Measurements from ENCODE around the gene PPIF.
"Not testable (repeated sequence)": the region's sequence is repeated elsewhere in the genome, so short reads cannot be mapped to it uniquely, and the experiment has no call there.

The PPIF gene

DNA sequence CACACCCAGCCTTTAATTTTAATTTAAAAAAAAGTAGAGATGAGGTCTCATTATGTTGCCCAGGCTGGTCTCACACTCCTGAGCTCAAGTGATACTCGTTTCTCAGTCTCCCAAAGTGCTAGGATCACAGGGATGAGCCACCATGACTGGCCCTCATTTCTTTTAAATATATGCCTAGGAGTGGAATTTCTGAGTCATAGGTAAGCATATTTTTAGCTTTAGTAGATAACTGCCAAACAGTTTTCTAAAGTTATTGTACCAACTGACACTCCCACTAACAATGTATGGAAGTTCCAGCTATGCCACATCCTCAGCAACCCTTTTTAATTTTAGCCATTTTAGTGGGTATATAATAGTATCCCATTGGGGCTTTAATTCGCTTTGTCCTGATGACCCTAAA, 13.8 kb upstream of the PPIF start:
- no peak overlapping the region for H3K4me3 ChIP-seq (ENCODE audit: low read length)

DNA sequence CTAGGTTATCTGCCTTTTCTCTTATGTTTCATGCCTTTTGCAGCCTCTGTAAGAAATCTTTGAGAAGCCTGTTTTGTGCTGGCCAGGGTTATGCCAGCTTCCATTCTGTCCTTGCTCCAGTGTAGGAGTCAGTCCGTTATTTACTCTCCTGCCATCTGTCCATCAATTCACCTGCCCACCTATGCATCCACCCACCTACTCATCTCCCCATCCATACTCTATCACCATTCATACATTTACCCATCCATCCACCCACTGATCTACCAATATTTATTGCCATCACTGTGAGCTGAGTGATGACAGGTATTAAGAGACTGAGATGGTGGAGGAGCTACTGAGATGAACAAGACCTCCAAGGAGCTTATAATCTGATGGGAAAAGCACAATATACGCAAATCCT, 12.7 kb upstream of the PPIF start:
- H3K4me3 ChIP-seq (ENCODE audit: low read length), result no peak overlapping the region
- no peak for TF ChIP-seq ZNF274 (IDR thresholded peaks at IDR 0.05; ENCODE audit: low read depth, low read length)

More for the DNA sequence above, 13.8 kb upstream of the PPIF start:
- TF ChIP-seq ZNF274 (IDR thresholded peaks at IDR 0.05; ENCODE audit: low read depth, low read length), result no peak

DNA sequence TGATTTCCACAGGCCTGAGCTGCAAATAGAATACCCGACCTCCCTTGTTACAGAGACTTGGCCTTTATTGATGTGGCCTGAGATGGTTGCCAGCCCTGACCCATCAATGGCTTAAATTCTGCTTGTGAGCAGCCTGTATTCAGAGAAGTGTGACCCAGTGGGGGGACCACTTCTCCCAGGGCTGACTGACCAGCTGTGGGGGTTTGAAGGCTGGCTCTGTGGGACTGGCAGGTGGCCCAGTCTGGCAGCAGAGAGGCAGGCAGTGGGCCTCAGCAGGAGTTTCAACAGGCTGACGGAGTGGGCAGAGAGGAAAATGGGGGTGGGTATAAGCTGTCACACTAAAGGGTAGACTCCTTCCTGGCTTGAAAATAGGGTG, 12.2 kb upstream of the PPIF start:
- no peak overlapping the region for H3K4me3 ChIP-seq (ENCODE audit: low read length)
- TF ChIP-seq ZNF274 (IDR thresholded peaks at IDR 0.05; ENCODE audit: low read depth, low read length), result no peak

DNA sequence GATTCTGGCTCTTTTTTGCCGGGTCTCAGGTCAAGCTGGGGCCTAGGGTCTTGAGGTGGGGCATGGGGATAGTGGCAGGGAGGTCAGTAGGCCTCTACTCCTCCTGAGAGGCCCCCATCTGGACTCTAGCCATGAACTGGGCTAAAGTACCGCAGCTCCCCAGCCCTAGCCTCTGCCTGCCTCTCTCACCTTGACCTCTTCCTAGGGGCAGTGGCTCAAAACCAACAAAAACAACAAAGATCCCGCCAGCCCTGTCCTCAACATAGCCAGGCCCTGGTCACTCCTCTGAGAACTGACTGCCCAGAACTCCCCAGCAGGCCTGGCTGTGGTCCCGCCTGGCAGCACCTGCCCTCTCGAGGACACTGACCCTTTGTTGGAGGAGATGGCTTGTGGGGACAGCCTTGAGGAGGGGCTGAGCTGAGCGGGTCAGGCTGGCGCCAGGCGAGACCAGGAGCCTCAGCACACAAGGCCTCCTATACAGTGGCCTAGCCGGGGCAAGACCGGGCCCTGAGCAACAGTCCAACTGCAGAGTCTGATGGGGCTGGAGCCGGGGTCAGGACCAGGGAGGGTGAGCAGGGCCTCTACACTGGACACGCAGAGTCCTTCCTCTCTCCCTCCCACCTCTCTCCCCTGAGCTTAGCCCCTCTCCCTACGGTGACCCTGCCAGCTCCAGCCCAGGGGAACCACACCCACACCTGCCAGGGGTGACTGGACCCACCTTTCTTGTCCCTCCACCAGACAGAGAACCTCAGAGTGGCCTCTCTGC, 11.6 kb upstream of the PPIF start:
- no peak overlapping the region for H3K4me3 ChIP-seq (ENCODE audit: low read length)
- TF ChIP-seq ZNF274 (IDR thresholded peaks at IDR 0.05; ENCODE audit: low read depth, low read length), result no peak

DNA sequence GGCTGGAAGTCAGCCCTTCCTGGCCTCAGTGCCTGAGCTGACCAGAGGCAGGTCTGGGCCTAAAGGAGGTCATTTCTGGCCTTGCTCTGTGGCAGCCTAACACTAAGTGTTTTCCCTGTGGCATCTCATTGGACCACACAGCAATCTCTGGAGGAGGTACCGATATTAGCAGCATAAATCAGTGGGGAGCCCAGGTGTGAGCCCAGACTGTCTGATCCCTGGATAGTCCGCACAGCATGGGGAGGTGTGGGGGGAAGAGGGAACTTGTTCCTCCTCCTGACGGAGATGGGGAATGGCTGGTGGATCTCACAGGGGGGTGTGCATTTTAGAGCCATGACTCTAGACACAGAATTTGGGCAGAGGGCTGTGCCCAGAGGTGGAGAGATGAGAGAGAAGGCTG, 11.0 kb upstream of the PPIF start:
- H3K4me3 ChIP-seq (ENCODE audit: low read length), result no peak overlapping the region
- no peak for TF ChIP-seq ZNF274 (IDR thresholded peaks at IDR 0.05; ENCODE audit: low read depth, low read length)

DNA sequence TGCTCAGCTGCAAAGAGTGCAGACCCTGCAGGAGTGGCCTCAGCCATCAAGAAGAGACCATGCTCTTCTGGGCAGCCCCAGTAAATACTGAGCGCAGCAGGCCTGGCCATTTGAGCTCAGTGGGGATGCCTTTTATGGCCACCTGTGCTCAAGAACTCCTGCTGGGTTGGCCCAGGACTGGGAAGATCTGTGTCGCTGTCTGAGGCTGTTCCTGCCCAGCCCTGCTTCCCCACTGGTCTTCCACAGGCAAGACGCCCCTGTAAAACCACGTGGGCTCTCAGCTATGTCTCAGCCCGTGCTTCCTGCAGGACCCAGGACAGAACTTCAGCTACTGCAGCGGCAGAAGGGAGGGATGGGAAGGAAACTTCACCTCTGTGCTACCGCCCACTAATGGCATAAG, 10.5 kb upstream of the PPIF start:
- no peak overlapping the region for H3K4me3 ChIP-seq (ENCODE audit: low read length)
- TF ChIP-seq ZNF274 (IDR thresholded peaks at IDR 0.05; ENCODE audit: low read depth, low read length), result no peak

DNA sequence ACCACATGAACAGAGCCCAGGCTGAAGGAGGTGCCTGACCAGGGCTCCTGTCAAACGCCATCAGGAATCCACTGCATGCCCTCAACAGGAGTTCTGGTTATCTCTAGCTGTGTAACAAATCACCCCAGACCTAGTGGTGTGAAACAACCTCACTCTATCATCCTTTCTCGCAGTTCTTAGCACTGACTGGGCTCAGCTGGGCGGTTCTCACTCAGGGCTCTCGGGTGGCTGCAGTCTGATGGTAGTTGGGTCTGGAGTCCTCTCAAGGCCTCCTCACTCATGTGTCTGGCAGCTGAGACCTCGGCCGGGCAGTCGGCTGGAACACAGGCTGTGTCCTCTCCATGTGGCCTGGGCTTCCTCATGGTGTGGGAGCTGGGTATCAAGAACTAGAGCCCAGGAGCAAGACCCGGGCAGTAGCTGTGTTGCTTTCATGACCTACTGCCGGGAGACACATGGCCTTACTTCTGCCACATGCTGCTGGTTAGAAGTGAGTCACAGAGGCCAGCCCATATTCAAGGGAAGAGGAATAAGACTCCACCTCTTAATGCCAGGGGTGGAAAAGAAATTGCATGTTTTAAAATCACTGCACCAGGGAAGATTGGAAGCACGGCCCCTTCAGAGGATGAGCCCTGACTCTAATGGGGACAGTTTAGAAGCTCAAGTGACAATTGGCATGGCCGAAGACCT, 9.3 kb upstream of the PPIF start:
- not testable (repeated sequence) for H3K4me3 ChIP-seq (ENCODE audit: low read length)

DNA sequence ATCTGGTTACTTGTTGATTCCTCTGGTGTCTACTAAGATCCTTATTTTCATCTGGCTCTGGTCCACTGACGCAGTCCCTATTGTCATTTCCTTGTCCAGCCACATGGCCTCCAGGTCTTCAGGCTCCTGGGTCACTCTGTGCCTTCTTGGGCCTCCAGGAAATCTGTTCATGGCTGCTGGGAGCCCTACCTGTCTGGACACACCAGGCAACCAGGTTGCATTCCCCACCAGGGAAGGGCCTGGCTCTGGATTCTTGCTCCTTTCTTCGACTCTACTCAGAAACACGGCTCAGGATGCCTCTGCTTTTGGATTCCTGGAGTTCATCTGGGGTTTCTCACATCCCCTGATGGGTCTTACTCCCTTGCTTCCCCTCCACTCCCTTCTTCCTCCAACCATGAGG, 8.0 kb upstream of the PPIF start:
- no peak overlapping the region for H3K4me3 ChIP-seq (ENCODE audit: low read length)
- no peak for TF ChIP-seq ZNF274 (IDR thresholded peaks at IDR 0.05; ENCODE audit: low read depth, low read length)

DNA sequence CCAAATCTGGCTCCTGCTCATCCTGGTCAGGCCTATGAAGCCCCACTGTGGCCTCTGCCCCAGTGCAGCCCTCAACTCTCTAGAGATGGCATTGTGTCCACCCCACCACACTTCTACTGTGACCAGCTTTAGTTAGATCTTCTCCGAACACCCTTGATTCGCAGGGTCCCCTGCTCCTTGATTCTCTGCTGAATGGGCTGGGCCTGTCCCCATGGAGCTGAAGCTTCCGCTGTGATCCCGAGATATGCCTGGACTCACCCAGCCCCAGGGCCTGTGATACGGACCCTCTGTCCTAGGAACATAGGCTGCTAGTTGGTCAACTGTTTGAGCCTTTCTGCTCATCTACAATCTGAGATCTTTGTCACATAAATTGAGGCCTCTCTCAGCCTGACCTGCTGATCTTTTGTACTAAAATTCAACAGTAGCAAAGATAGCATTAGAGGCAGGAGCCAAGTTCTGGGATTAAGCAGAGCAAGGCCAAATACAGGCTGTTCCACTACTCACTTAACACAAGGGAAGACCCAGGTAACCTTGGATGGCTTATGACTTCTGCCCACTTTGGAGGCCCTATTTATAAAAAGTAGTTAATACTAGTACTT, 6.5 kb upstream of the PPIF start:
- no peak overlapping the region for H3K4me3 ChIP-seq (ENCODE audit: low read length)
- TF ChIP-seq ZNF274 (IDR thresholded peaks at IDR 0.05; ENCODE audit: low read depth, low read length), result no peak

DNA sequence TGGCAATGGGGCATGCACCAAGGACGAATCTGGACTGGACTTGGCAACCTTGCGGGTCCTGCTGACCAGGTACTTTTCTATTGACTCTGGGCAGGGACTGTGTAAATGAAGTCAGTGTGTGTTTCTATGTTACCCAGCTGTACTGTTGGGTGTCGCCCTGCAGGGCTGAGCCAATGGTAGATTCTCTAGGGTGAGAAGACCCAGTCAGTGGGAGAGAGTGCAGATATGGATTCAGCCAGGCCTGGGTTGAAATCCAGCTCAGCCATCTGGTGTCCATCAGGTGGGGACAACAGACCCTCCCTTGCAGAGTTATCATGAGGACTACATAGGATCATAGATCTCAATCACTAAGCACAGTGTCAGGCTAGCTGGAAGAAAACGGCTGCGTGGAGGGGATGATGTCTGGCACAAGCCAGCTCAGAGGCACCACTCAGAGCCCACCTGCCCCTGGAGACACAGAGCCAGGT, 4.9 kb upstream of the PPIF start:
- TF ChIP-seq ZNF274 (IDR thresholded peaks at IDR 0.05; ENCODE audit: low read depth, low read length), result no peak
- H3K4me3 ChIP-seq (ENCODE audit: low read length), result no peak overlapping the region

DNA sequence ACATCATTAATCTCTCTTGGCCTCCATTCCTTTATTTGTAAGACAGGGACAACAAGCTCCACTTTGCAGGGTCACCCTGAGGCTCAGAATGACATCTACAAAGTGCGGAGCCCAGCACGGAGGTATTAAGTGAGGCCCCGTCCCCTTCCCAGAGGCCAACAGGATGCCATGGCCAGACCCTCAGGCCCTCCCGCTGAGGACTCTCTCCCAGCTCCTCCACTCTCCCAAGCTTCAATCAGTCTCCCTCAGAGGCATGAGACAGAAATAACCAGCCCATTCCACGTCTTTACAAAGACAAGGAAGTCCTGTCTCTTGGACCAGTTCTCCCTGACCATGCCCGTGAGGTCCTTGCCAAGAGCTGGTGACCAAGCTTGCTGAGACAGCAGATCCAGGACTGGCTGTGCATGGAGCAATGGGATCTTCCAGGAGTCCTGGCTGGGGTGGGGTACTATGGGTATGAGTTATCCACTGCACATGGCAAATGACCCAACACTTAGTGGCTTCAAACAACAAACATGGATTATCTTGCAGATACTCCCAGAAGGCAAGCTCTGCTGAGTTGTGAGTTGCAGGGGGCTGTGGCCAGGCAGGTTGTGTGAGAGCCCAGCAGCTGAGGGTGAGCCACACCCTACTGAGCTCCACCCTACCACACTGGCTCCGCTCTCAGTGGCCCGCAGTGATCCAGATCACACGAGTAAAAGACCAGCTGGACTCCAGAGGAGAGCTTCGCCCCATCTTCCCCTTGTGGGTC, 4.3 kb upstream of the PPIF start:
- TF ChIP-seq ZNF274 (IDR thresholded peaks at IDR 0.05; ENCODE audit: low read depth, low read length), result no peak

DNA sequence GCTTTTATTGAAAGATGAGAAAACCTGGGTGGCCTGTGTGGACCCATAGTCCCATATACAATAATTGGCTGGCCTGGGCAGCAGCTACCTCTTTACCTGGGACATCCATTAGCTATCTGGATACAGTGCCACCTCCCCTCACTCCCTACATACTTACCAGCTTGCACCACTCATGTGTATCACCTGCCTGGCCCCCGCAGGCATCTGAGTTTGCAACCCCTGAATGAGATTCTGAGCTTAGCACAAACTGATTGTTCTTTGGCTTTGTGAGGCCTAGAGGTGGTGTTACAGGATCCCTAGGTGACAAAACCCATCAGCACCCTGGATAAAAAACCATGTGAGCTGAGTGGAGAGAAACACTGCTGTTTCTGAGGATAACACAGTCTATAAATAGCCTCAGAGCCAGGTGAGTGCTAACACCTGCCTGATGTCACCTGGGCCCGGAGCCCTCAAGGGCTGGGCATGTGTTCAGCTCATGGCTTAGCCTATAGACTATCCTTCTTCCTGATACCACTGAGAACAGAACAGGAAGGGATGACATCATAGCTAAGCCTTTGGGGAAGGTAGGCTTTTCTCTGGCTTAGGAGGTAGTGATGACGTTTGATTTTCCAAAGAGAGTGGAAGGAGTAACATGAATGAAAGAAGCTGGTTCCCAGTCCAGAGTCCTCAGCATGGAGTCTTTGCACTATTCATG, 2.6 kb upstream of the PPIF start:
- TF ChIP-seq ZNF274 (IDR thresholded peaks at IDR 0.05; ENCODE audit: low read depth, low read length), result no peak
- H3K4me3 ChIP-seq (ENCODE audit: low read length), result no peak overlapping the region

More for the DNA sequence above, 4.3 kb upstream of the PPIF start:
- H3K4me3 ChIP-seq (ENCODE audit: low read length), result no peak overlapping the region

DNA sequence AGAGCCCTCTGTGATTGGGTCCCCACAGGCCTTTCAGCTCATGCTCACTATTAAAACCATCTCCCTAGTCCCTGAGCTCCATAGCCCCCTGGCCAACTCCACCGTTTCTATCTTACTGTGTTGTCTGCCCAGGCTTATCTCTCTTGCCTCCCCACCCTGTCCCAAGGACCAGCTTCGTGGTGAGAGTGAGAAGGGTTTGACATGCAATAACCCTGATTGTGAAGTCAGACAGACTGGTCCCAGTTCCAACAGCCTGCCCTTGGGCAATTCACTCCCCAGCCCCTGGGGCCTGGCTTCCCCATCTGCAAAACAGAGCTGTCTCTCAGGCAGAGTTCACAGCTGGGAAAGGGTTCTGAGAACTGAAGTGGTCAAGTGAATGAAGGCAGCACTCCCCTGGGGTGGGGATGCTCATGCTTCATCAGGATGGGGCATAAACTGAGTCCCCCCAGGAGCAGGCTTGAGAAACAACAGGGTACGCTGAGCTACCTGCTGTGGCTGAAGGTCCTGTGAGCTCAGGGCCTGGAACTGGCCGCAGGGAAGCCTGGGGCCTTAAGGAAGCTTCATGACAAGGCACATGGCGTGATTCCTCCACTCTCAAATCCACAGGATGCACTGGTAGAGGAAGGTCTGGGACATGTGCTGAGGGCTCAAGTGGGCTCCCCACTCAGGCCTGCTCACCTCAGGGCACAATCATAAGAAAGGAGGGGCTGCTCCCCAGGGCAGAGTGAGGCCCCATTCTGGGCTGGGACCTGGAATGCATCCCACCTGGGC, 1.8 kb upstream of the PPIF start:
- no peak for TF ChIP-seq ZNF274 (IDR thresholded peaks at IDR 0.05; ENCODE audit: low read depth, low read length)
- no peak overlapping the region for H3K4me3 ChIP-seq (ENCODE audit: low read length)
